Nephron (organoid): ENCODE data around the gene SGSM1.

ENCODE experiments used
- H3K27ac Mint-ChIP-seq, 3 experiments: 2 replicates each; pipeline ENCODE4 v1.8.0; 2020; ENCODE audit warnings: mixed read lengths in 3 of 3, mild to moderate bottlenecking in 2 of 3, moderate library complexity in 1 of 3
- H3K27me3 Mint-ChIP-seq: 2 replicates; pipeline ENCODE4 v1.8.0; 2021; ENCODE audit warnings: low read depth, mild to moderate bottlenecking, moderate library complexity, mixed read lengths
- H3K36me3 Mint-ChIP-seq: 2 replicates; pipeline ENCODE4 v1.8.0; 2020; ENCODE audit warnings: low read depth, mixed read lengths
- H3K4me1 Mint-ChIP-seq: 2 replicates; pipeline ENCODE4 v1.8.0; 2020; ENCODE audit warnings: mixed read lengths
- H3K4me3 Mint-ChIP-seq, 3 experiments: 2 replicates each; pipeline ENCODE4 v1.8.0; 2020; ENCODE audit warnings: mild to moderate bottlenecking in 3 of 3, mixed read lengths in 3 of 3, moderate library complexity in 2 of 3
- H3K9me3 Mint-ChIP-seq: 2 replicates; pipeline ENCODE4 v1.8.0; 2020; ENCODE audit warnings: mixed read lengths
- TF ChIP-seq, protein P1 (sequence below), 3 experiments: fragments of 200-600 bp; sonication (generic); IDR thresholded peaks; one replicate each; pipeline ENCODE4 v1.5.0; 2021; ENCODE audit warnings: antibody characterized with exemption in 3 of 3; ENCODE audit not compliant: unreplicated experiment in 3 of 3

The SGSM1 gene

DNA sequence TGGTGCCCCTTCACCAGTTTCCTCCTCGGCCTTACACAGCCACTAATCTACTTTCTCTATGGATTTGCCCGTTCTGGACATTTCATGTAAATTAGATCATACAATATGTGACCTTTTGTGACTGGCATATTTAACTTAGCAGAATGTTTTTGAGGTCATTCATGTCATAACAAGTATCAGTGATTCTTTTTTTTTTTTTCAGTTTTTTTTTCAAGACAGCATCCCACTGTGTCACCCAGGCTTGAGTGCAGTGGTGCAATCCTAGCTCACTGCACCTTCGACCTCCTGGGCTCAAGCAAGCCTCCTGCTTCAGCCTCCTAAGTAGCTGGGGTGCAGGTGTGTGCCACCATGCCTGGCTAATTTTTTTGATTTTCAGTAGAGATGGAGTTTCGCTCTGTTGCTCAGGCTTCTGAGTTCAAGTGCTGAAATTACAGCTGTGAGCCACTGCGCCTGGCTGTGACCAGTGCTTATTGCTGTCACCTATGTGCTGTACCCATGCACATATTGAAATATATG is 169.2 kb downstream of the SGSM1 start:
- TF ChIP-seq, protein P1, sequence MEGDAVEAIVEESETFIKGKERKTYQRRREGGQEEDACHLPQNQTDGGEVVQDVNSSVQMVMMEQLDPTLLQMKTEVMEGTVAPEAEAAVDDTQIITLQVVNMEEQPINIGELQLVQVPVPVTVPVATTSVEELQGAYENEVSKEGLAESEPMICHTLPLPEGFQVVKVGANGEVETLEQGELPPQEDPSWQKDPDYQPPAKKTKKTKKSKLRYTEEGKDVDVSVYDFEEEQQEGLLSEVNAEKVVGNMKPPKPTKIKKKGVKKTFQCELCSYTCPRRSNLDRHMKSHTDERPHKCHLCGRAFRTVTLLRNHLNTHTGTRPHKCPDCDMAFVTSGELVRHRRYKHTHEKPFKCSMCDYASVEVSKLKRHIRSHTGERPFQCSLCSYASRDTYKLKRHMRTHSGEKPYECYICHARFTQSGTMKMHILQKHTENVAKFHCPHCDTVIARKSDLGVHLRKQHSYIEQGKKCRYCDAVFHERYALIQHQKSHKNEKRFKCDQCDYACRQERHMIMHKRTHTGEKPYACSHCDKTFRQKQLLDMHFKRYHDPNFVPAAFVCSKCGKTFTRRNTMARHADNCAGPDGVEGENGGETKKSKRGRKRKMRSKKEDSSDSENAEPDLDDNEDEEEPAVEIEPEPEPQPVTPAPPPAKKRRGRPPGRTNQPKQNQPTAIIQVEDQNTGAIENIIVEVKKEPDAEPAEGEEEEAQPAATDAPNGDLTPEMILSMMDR (IDR thresholded peaks at IDR 0.05; ENCODE audit: unreplicated experiment in 3 of 3), result no peak
- H3K36me3 Mint-ChIP-seq, result no peaks in the 10 kb centered on the region
- H3K9me3 Mint-ChIP-seq, result no peaks in the 10 kb centered on the region
- peak overlapping the region in 2 of 3 experiments; percentile 31 to 94 for H3K27ac Mint-ChIP-seq
- peaks cover 34% of the 10 kb centered on the region for H3K4me1 Mint-ChIP-seq
- peaks cover 4% of the 10 kb centered on the region for H3K27me3 Mint-ChIP-seq
- H3K4me3 Mint-ChIP-seq, result no peak overlapping the region

DNA sequence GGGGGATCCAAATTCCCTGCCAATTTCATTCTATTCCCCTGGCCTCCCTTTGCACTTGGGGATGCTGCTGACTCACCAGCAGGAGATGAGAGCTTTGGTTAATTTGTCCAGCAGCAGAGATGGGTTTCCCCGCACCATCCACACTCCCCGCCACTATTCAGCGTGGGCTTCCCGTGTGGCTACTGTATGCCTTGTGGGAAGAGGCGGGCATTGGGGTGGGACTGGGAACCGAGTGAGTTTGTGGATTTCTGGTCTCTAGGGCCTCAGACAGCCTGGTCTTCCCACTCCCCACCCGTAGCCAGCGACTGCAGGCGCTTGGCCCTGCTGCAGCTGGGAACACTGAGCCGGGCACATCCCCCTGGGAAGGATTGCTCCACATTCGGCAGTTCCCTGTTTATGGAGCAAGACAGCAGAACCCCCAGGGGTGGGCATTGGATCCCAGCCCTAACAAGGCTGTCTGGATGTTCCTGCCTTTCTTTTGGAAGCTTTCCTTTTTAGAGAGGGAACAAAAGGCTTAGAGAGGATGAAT is 169.9 kb downstream of the SGSM1 start:
- Mint-ChIP-seq H3K4me3 (no peak overlapping the region), H3K27me3 (peaks cover 5% of the 10 kb centered on the region), H3K36me3 (no peaks in the 10 kb centered on the region), H3K27ac (peak overlapping the region; percentile 31 to 94 (median 70)), H3K9me3 (no peaks in the 10 kb centered on the region), H3K4me1 (peaks cover 34% of the 10 kb centered on the region)
- TF ChIP-seq, protein P1 (IDR thresholded peaks at IDR 0.05; ENCODE audit: unreplicated experiment in 3 of 3), result no peak

DNA sequence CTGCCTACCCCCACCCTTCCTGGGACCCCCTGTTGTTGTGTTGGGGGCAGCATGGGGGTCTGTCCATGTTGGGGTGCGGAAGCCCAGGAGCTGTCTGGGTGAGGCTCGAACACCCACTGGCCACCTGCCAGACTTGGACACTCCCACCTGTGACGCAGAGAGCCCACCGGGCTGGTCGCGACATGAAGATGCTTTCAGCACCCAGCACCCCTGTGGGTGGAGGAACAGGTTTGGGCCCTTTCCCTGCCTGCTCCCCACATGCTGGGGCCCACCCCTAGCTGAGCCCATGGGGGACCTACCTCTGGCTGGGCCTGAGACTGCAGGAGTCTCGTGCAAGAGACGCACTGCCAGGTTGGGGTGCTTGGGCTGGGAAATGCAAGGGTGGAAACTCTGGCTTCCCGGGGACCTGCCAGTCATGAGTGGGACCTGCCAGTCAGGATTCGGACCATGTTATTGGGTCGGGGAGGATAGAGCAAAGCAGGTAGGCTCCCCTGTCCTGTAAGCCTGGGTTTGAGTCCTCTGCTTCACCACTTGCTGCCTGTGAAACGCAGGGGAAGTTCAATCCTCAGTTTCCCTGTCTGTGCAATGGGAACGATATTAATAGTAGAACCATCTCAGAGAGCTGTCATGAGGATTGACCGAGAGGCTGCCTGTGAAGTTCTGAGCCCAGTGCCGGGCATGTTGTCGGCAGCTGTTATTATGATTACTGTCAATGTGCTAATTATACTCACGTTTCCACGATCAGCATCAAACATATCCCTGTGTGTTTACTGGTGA is 170.6 kb downstream of the SGSM1 start:
- peaks cover 34% of the 10 kb centered on the region for H3K4me1 Mint-ChIP-seq
- H3K36me3 Mint-ChIP-seq, result no peaks in the 10 kb centered on the region
- H3K27me3 Mint-ChIP-seq, result peaks cover 8% of the 10 kb centered on the region
- TF ChIP-seq, protein P1 (IDR thresholded peaks at IDR 0.05; ENCODE audit: unreplicated experiment in 3 of 3), result no peak
- H3K4me3 Mint-ChIP-seq, result peak overlapping the region in 1 of 3 experiments; percentile 32
- H3K27ac Mint-ChIP-seq, result peak overlapping the region; percentile 93 to 94 (median 93)
- no peaks in the 10 kb centered on the region for H3K9me3 Mint-ChIP-seq
